ENCODE results near the gene DDR1.
"Not testable (repeated sequence)": the region's sequence is repeated elsewhere in the genome, so short reads cannot be mapped to it uniquely, and the experiment has no call there.

The DDR1 gene

DNA sequence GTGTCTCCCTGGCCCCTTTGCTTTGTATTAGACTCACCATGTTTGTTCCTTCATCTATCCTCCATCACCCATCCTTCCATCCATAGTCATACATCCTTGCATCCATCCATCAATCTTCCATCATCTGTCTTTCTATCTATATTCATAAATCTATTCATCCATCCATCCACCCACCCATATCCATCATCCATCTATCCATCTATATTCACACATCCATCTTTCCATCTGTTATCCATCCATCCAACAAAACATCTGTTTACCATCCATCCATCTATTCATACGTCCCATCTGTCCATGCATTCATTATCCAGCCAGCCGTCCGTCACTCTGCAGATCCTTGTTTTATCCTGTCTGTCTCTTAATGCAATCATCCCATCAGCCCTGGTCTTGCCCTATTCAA lies 10.6 kb downstream of the DDR1 start:
- no peak for DNase-seq

DNA sequence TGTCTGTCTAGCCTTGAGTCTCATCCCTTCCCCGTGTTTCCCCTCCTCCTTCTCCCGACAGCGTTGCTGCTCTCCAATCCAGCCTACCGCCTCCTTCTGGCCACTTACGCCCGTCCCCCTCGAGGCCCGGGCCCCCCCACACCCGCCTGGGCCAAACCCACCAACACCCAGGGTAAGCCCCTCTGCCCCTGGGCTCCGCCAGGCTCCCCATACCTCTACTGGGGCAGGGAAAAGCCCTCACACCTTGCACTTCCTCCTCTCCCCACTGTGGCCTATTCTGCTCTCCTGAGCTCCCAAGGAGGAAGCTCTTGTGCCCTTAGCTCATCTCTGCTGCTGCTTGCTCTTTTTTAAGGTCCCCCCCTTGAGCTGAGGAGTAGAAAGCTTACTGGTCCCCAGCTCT lies 11.0 kb downstream of the DDR1 start:
- no peak for DNase-seq

DNA sequence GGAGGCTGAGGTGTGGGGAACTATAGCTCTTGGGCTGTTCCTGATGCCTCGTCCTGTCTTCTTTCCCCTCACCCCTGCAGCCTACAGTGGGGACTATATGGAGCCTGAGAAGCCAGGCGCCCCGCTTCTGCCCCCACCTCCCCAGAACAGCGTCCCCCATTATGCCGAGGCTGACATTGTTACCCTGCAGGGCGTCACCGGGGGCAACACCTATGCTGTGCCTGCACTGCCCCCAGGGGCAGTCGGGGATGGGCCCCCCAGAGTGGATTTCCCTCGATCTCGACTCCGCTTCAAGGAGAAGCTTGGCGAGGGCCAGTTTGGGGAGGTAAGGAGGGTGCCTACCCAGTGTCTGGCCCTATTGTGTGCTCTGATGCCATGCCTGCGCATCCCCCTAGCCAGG lies 12.2 kb downstream of the DDR1 start:
- no peak for DNase-seq

DNA sequence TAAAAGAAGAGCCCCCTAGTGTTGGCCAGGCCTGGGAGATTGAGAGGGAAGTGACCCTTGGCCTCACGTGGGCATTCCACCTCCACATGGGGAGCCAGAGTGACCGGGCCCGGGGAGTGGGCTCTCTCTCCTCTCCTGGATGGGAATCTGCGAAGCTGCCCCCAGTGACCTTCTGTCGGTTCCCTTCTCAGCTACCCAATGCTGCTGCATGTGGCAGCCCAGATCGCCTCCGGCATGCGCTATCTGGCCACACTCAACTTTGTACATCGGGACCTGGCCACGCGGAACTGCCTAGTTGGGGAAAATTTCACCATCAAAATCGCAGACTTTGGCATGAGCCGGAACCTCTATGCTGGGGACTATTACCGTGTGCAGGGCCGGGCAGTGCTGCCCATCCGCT lies 13.6 kb downstream of the DDR1 start:
- DNase-seq, result no peak

DNA sequence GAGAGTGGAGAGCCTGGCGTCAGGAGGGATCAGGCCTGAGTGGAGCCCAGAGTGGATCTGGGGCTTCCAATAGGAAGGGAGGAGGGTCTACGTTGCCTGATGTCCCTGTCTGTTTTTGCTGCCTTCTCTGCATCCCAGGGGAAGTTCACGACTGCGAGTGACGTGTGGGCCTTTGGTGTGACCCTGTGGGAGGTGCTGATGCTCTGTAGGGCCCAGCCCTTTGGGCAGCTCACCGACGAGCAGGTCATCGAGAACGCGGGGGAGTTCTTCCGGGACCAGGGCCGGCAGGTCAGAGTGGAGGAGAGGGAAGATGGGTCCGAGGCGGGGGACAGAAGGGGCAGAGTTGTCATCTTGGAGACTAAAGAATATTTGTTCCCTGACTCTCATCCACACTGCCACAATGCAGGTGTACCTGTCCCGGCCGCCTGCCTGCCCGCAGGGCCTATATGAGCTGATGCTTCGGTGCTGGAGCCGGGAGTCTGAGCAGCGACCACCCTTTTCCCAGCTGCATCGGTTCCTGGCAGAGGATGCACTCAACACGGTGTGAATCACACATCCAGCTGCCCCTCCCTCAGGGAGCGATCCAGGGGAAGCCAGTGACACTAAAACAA lies 14.5 kb downstream of the DDR1 start:
- DNase-seq, result no peak

DNA sequence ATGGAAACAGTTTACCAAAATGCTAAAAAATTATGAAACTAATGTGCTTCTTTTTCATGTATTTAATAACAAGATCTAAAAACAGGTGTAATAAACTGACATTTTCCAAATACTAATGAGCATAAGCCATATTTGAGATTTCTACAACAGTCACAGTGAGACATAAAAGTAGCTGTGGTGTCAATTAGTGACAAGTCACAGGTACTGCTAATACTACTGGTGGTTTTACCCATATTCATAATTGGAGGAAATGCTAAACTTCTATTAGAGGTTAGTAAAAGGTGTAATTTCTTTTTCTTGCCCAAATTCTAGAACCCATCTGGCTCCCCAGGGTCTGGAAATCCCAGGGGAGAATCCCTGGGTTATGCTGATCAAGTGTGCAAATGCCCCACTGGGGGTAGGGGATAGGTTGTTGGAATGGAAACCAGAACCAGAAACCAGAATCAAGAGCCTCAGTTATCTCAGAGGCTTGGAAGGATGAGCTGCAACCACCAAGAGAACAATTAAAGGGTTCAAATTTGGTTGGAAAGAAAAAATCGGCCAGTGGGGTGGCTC lies 16.6 kb downstream of the DDR1 start:
- no peak for DNase-seq

DNA sequence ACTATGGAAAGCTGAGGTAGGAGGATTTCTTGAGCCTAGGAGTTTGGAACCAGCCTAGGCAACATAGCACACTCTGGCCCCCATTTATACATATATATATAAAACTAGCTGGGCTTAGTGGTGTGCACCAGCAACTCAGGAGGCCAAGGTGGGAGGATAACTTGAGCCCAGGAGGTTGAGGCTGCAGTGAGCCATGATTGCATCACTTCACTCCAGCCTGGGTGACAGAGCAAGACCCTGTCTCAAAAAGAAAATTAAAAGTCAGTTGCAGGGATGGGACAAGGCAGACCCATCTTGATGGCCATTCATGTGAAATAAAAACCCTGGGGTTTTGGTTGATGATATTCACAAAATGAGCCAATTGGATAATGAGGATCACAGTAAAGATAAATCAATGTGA lies 17.1 kb downstream of the DDR1 start:
- DNase-seq, result no peak

DNA sequence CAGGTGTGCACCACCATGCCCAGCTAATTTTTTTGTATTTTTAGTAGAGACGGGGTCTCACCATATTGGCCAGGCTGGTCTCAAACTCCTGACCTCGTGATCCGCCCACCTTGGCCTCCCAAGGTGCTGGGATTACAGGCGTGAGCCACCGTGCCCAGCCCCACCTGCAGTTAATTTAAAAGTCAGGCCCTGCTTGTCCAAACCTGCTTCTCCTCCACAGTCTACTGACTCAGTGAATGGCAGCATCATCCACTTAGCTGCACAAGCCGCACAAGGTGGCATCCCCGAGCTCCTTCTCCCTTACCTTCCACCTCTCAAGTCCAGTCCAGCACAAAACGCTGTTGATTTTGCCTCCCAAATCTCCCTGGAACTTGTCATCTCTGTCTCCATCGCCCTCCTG lies 17.9 kb downstream of the DDR1 start:
- DNase-seq, result not testable (repeated sequence)

DNA sequence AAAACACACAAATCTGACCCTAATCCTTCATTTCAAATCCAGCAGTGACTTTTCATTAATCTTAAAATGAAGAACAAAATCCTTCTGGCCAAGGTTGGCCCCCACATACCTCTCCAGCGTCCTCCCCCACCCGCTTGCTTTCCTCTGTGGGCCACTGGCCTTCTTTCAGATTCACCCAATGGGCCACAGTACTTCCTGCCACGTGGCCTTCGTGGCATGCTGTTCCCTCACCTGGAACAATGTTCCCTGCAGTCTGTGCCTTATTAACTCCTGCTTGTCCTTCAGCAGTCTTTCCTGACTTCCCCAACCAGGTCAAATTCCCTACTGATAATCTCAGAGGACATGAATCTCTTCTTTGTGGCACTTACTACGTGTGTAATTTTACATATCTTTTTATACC lies 18.4 kb downstream of the DDR1 start:
- DNase-seq, result no peak

DNA sequence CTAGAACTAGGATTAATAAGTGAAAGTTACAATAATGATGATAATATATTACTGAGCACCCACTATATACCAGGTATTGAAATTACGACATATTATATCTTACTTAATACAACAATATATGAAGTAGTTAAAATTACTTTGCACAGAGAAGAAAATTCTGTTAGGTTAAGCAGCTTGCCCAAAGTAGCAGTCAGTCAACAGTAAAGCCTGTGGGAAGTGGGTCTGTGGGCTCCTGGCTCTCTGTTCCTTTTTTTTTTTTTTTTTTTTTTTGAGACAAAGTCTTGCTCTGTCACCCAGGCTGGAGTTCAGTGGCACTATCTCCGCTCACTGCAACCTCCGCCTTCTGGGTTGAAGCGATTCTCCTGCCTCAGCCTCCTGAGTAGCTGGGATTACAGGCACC lies 18.9 kb downstream of the DDR1 start:
- DNase-seq, result no peak

DNA sequence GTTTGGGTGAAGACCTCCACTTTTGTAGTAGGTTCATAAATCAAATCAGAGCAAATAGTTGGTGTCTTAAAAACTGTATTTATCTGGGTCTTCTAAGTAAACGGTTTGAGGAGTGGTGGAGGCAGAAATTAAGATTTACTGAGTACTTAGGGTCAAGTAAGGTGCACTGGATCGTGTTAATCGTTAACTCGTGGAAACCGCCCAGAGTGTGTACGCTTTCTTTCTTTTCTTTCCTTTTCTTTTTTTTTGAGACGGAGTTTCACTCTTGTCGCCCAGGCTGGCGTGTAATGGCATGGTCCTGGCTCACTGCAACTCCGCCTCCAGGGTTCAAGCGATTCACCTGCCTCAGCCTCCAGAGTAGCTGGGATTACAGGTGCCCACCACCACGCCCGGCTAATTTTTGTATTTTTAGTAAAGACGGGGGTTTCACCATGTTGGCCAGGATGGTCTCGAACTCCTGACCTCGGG lies 23.0 kb downstream of the DDR1 start:
- not testable (repeated sequence) for DNase-seq

DNA sequence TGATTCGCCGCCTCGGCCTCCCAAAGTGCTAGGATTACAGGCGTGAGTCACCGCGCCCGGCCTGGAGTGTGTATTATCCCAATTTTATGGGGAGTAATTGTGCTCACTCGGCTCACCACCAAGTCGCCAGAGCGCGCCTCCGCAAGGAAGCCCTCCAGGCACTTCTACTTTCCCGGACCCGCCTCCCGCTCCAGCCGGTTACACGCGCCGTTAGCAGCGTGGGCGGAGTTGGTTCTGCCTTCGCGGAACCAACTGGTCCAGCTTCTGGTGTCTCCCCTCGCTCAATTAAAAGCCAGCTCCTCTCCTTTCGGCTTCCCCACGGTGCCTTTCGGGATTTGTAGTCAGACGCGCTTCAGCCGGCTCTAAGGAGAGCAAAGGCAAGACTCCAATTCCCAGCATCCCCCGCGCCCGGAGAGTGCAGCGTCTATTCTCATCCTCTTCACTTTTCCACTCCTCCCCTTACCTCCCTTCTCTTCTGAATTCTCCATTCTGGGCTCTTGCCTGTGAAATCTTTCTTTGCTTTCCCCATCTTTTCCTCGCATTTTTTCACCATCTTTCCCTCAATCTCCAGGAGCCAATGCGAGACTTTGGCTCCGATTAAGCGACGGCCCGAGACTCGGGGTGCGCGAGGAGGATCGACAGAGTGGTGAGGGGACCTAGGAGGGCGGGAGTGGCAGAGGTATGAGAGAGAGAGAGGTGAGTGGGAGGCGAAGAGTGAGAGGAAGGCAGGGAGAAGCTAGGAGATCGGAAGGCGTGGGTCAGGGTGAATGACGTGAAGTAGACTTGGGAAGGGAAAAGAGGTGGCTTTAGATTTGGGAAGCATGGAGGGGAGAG lies 23.7 kb downstream of the DDR1 start, which contains the start of gene GTF2H4:
GTF2H4 (plus strand) TSS at position 450 of the 834 bp plus-strand sequence.
- peak; percentile 97 for DNase-seq

DNA sequence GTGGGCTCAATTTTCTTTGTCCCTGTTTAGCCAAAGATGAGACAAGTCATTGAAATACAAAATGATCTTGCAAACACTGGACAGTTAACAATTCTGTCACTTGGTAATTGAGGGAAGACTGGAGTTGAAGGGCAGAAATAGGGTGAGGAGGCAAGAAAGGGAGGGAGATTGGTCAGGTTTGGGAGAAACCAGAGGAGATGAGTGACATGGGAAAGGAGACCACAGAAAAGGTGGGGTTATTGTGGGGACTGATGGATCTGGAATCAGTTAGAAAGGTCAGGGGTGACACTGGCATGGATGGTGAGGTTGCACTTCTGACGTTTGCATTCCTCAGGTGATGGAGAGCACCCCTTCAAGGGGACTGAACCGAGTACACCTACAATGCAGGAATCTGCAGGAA lies 24.4 kb downstream of the DDR1 start:
- no peak for DNase-seq

DNA sequence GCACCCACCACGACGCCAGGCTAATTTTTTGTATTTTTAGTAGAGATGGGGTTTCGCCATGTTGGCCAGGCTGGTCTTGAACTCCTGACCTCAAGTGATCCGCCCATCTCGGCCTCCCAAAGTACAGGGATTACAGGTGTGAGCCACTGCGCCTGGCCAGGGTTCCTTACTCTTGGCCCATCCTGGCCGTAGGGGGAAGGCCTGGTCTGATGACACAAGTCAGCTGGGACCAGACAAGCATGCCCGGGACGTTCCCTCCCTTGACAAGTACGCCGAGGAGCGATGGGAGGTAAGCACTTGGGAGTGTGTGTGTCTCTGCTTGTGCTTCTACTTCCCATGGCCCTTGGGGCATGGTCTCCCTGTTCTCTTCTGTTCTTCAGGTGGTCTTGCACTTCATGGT lies 26.2 kb downstream of the DDR1 start:
- not testable (repeated sequence) for DNase-seq

DNA sequence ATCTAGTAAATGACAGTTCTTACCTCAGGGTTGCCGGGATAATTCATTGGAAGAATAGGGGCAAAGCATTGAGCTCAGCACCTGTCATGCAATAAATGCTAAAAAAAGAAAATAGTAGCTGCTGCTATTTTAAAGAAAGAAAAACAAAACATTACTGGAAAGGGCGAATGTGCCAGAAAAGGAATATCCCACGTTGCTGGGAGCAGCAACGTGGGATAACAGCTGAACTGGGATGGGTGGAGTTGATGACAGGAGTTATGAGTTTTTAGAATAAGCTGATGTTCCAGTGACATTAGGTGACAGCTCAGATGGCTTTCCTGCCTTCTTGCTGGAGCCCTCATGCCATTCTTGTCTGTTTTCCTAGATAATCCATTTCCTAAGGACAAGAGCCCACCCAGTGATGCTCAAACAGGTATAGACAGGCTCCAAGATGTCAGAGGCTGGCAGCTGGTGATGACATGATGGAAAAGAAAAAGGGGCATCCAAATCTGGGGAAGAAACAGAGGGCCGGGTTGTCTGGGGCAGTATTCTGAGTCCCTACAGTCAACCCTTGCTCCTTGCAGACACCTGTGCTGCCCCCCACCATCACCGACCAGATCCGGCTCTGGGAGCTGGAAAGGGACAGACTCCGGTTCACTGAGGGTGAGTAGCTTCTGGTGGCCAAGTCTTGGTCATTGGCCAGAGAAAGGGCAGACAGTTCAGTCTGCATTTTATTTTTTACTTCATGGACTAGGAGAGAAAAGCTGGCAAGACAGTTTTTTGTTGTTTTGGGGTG lies 28.6 kb downstream of the DDR1 start:
- DNase-seq, result no peak

DNA sequence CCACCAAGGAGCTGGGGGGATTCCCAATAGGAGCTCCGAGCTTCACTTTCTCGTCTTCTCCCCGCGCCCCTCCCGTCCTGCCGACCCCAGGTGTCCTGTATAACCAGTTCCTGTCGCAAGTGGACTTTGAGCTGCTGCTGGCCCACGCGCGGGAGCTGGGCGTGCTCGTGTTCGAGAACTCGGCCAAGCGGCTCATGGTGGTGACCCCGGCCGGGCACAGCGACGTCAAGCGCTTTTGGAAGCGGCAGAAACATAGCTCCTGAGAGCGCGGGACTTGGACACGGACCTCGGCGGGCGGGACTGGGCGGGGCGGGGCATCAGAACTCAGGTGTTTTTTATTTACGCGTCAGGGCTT lies 29.4 kb downstream of the DDR1 start:
- no peak for DNase-seq

DNA sequence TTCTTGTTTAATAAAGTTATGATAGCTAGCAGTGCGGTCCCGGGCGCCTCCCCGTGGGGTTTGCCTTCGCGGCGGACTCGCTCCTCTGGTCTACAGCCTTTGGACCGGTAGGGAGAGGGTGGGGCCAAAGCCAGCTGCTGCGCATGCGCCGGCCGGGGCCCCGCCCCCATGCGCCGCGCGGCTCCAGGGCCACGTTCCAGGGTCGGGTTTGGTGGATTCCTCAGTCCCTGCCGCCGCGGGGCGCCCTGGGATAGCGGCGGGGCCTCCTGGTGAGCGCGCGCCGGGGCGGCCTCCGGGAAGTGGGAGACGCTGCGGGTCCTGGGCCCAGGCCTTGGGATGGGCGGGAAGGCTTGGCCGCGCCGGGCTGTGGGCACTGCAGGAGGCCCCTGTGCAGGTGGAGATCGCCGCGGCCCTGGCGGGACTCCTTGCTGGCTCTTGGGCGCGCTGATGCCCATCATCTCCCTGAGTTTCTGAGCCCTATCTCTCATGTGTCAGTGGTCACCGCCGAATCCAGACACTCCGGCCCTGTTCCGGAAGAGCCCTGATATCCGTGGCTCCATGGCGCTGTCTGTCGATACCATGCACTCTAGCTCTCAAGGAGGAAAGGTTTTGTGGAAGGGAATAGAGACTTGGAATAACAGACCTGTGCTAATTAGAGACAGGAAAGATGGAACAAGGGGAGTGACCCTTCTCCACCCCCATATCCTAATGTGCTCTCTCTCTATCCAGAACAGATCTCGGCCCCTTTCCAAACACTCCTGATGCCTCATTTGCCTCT lies 29.9 kb downstream of the DDR1 start, which contains the start of gene VARS2:
VARS2 (plus strand) TSS at position 163 of the 778 bp plus-strand sequence; CDS start at position 762, 599 bp downstream.
- DNase-seq, result peak; percentile 92

DNA sequence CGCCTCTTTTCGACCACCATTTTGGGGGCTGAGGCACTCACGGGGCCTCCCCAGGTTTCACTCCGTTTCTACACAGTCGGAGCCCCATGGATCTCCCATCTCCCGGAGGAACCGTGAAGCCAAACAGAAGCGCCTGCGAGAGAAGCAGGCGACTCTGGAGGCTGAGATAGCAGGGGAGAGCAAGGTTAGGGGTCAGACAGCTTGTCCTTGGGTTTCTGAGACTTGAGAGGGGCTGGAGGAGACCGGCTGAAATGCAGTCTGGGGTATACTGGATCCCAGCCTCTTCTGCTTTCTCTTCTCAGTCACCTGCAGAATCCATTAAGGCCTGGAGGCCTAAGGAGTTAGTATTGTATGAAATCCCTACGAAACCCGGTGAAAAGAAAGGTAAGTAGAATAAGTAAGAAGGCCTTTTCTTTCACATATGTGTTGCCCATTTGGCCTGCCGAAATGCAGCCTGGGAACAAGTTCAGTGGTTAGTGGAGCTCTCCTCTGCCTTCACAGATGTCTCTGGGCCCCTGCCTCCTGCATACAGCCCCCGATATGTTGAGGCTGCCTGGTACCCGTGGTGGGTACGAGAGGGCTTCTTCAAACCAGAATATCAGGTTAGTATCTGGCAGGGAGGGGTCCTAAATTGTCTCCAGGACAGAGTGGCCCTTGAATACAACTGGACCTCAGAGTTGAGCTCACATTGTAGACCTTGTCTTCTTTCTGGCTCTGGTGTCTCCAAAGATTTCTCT lies 30.7 kb downstream of the DDR1 start:
- DNase-seq, result no peak

DNA sequence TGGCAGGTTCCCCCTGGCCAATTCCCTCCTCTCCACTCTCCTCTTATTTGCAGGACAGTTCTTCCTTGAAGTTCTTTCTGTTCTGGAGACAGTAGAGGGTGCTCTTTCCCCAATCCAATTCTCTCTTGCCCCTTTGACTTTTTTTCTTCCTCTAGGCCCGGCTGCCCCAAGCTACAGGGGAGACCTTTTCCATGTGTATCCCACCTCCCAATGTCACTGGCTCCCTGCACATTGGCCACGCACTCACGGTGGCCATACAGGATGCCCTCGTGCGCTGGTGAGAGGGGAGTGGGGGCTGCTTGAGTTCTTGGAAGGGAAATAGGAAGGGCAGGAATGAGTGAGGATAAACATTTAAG lies 31.2 kb downstream of the DDR1 start:
- peak; percentile 50 for DNase-seq

DNA sequence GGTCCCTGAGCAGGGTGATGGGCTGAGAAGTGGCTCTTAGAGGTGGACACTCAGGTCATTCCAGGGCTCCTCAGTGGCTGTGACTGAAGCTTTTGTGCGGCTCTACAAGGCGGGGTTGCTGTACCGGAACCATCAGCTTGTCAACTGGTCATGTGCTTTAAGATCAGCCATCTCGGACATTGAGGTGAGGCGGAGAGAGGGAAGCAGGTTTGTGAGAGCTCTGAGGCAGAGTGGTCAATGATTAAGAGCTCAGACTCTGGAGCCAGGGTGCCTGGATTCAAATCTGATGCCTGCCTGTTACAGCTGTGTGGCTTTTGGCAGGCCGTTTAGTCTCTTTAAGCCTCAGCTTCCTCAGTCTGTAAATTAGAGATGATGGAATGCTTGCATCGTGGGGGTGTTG lies 32.7 kb downstream of the DDR1 start:
- no peak for DNase-seq

DNA sequence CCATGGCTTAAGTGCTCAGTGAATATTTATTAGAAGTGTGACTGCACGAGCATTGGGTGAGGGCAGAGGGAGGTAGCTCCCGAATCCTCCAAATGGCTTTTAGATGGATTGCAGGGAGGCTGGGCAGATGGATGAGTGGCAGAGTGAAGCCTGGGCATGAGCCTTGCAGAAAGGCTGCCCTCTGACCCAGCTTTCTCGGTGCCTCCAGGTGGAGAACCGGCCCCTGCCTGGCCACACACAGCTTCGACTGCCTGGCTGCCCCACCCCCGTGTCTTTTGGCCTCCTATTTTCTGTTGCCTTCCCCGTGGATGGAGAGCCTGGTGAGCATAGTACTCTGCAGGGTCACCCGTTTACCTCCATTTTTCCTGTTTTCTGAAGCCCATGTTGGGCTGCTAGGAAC lies 33.2 kb downstream of the DDR1 start:
- no peak for DNase-seq

DNA sequence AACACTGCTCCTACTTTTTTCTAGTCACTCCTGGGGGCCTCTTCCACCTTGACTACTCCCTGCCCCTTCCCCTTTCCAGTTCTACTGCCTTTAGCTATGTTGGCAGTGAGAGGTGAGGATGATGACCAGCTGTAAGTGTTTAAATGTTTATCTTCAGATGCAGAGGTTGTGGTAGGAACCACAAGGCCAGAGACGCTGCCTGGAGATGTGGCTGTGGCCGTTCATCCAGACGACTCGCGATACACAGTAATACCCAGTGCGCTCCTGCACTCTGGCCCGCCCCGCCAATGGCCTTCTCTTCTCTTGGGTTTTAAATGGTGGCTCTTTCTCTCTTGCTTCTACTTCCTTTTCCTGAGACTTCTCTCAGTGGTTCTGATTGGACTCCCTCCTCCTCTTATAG lies 34.4 kb downstream of the DDR1 start:
- no peak for DNase-seq

Measured in CD4-positive, alpha-beta T cell treated with Interleukin-17A for 1 hour (primary cell).